ENCODE data around the gene RAD17. TPM values are rescaled to one million over a fixed set of nuclear protein-coding genes. Genes with fewer than 3 reads are reported as not detected.

Gene RAD17
- total and polyA plus RNA-seq, 2 experiments from 2014 or later = 29.0 to 38.8 TPM

DNA sequence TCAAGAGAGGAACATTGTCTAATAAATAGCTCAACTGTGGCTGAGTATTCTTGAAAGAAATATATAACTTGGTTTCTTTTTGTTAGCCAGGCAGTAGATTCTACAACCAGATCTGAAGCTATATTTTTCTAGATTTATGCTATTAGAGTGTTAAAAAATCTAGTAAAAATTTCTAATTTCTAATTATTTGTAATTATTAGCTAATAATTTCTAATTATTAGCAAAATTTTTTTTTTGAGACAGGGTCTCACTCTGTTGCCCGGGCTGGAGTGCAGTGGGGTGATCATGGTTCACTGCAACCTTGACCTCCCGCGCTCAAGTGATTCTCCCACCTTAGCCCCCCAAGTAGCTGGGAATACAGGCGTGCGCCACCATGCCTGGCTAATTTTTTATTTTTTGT lies 2.8 kb downstream of the RAD17 start:
- no peak overlapping the region for H3K4me3 ChIP-seq
- Mint-ChIP-seq H3K36me3 (ENCODE audit: low read depth) (peaks cover 35% of the 10 kb centered on the region), H3K4me3 (no peak overlapping the region), H3K4me1 (peaks cover 6% of the 10 kb centered on the region), H3K27ac (no peak overlapping the region), H3K27me3 (ENCODE audit: insufficient read depth, low read depth, poor library complexity) (peaks cover 10% of the 10 kb centered on the region), H3K9me3 (no peaks in the 10 kb centered on the region)
- H3K4me1 ChIP-seq (ENCODE audit: insufficient read depth) = no peaks in the 10 kb centered on the region
- no peak overlapping the region for H2AFZ ChIP-seq
- H3K36me3 ChIP-seq (ENCODE audit: insufficient read depth) = peaks cover 14% of the 10 kb centered on the region; the same call in 1 of the 2 replicates
- TF ChIP-seq, protein P1, sequence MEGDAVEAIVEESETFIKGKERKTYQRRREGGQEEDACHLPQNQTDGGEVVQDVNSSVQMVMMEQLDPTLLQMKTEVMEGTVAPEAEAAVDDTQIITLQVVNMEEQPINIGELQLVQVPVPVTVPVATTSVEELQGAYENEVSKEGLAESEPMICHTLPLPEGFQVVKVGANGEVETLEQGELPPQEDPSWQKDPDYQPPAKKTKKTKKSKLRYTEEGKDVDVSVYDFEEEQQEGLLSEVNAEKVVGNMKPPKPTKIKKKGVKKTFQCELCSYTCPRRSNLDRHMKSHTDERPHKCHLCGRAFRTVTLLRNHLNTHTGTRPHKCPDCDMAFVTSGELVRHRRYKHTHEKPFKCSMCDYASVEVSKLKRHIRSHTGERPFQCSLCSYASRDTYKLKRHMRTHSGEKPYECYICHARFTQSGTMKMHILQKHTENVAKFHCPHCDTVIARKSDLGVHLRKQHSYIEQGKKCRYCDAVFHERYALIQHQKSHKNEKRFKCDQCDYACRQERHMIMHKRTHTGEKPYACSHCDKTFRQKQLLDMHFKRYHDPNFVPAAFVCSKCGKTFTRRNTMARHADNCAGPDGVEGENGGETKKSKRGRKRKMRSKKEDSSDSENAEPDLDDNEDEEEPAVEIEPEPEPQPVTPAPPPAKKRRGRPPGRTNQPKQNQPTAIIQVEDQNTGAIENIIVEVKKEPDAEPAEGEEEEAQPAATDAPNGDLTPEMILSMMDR (conservative IDR thresholded peaks at IDR 0.05; ENCODE audit: low read depth in 2 of 2) = no peak
- TF ChIP-seq POLR2AphosphoS5 (IDR thresholded peaks at IDR 0.05; ENCODE audit: low read depth) (no peak), JUNB (IDR thresholded peaks at IDR 0.05; ENCODE audit: unreplicated experiment) (no peak), CREB1 (CRISPR knock-in tag; IDR thresholded peaks at IDR 0.05; ENCODE audit: low read depth) (no peak), NANOG (IDR thresholded peaks at IDR 0.05; ENCODE audit: borderline replicate concordance) (no peak), ZNF114 (CRISPR knock-in tag; IDR thresholded peaks at IDR 0.05) (no peak), EZH2phosphoT487 (IDR thresholded peaks at IDR 0.05; ENCODE audit: unreplicated experiment) (no peak), EZH2 (IDR thresholded peaks at IDR 0.05; ENCODE audit: low read depth, unreplicated experiment) (no peak)
- TF ChIP-seq, protein P2, sequence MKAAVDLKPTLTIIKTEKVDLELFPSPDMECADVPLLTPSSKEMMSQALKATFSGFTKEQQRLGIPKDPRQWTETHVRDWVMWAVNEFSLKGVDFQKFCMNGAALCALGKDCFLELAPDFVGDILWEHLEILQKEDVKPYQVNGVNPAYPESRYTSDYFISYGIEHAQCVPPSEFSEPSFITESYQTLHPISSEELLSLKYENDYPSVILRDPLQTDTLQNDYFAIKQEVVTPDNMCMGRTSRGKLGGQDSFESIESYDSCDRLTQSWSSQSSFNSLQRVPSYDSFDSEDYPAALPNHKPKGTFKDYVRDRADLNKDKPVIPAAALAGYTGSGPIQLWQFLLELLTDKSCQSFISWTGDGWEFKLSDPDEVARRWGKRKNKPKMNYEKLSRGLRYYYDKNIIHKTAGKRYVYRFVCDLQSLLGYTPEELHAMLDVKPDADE (IDR thresholded peaks at IDR 0.05) = no peak
- no peaks in the 10 kb centered on the region for H4K20me1 ChIP-seq (replicated peaks; ENCODE audit: insufficient read depth)
- 0 out of 2 replicates have a peak, but pooled peaks cover 9% of the 10 kb centered on the region for H3F3A ChIP-seq (replicated peaks; ENCODE audit: low read depth)
- H3K27ac ChIP-seq (ENCODE audit: low read depth) = no peak overlapping the region
- DNase-seq (ENCODE audit: low spot score) (no peak), ATAC-seq (no peak)
- no peaks in the 10 kb centered on the region for H3K27me3 ChIP-seq (ENCODE audit: insufficient read depth)
- no peak overlapping the region for H3K4me2 ChIP-seq
- H3K9me2 ChIP-seq (ENCODE audit: insufficient read depth) = no peaks in the 10 kb centered on the region
- H3K79me2 ChIP-seq (replicated peaks; ENCODE audit: insufficient read depth) = peaks cover 44% of the 10 kb centered on the region

DNA sequence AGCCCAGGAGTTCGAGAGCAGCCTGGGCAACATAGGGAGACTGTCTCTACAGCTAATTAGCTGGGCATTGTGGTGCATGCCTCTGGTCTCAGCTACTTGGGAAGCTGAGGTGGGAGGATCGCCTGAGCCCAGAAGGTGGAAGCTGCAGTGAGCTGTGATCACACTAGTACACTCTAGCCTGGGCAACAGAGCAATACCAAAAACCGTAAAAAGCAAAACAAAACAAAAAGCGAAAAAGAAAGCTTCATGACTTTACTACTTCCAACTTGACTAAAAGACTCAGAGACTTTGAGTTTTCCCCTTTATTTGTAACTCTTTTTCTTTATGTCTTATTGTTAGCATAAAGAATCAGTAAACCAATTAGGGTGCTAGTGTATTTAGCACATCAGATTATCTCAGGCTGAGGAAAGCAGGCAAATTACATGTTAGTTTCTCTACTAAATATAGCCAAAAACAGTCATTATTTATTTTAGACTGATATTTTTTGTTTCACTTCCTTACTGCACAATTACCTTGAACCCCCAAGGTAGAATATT lies 5.4 kb downstream of the RAD17 start:
- Histone ChIP-seq H3K4me1 (ENCODE audit: insufficient read depth) (no peaks in the 10 kb centered on the region), H3K27me3 (ENCODE audit: insufficient read depth) (no peaks in the 10 kb centered on the region), H4K20me1 (replicated peaks; ENCODE audit: insufficient read depth) (no peaks in the 10 kb centered on the region), H3F3A (replicated peaks; ENCODE audit: low read depth) (0 out of 2 replicates have a peak, but pooled peaks cover 9% of the 10 kb centered on the region), H3K79me2 (replicated peaks; ENCODE audit: insufficient read depth) (peaks cover 27% of the 10 kb centered on the region), H3K9me2 (ENCODE audit: insufficient read depth) (no peaks in the 10 kb centered on the region), H3K4me2 (no peak overlapping the region), H3K27ac (ENCODE audit: low read depth) (no peak overlapping the region), H2AFZ (no peak overlapping the region), H3K4me3 (no peak overlapping the region), H3K36me3 (ENCODE audit: insufficient read depth) (peaks cover 14% of the 10 kb centered on the region; the same call in 1 of the 2 replicates)
- H3K4me3 Mint-ChIP-seq = no peak overlapping the region
- no peaks in the 10 kb centered on the region for H3K9me3 Mint-ChIP-seq
- no peak for DNase-seq (ENCODE audit: low spot score)
- H3K27me3 Mint-ChIP-seq (ENCODE audit: insufficient read depth, low read depth, poor library complexity) = no peaks in the 10 kb centered on the region
- H3K27ac Mint-ChIP-seq = no peak overlapping the region
- peaks cover 26% of the 10 kb centered on the region for H3K36me3 Mint-ChIP-seq (ENCODE audit: low read depth)
- no peak for ATAC-seq
- no peaks in the 10 kb centered on the region; the same call in 1 of the 3 replicates for H3K4me1 Mint-ChIP-seq
- TF ChIP-seq, protein P1 (conservative IDR thresholded peaks at IDR 0.05; ENCODE audit: low read depth in 2 of 2) = no peak
- TF ChIP-seq JUNB (IDR thresholded peaks at IDR 0.05; ENCODE audit: unreplicated experiment) (no peak), POLR2AphosphoS5 (IDR thresholded peaks at IDR 0.05; ENCODE audit: low read depth) (no peak), NANOG (IDR thresholded peaks at IDR 0.05; ENCODE audit: borderline replicate concordance) (no peak), CREB1 (CRISPR knock-in tag; IDR thresholded peaks at IDR 0.05; ENCODE audit: low read depth) (no peak), ZNF114 (CRISPR knock-in tag; IDR thresholded peaks at IDR 0.05) (no peak), ZNF331 (CRISPR knock-in tag; IDR thresholded peaks at IDR 0.05; ENCODE audit: low read depth) (no peak)
- TF ChIP-seq, protein P3, sequence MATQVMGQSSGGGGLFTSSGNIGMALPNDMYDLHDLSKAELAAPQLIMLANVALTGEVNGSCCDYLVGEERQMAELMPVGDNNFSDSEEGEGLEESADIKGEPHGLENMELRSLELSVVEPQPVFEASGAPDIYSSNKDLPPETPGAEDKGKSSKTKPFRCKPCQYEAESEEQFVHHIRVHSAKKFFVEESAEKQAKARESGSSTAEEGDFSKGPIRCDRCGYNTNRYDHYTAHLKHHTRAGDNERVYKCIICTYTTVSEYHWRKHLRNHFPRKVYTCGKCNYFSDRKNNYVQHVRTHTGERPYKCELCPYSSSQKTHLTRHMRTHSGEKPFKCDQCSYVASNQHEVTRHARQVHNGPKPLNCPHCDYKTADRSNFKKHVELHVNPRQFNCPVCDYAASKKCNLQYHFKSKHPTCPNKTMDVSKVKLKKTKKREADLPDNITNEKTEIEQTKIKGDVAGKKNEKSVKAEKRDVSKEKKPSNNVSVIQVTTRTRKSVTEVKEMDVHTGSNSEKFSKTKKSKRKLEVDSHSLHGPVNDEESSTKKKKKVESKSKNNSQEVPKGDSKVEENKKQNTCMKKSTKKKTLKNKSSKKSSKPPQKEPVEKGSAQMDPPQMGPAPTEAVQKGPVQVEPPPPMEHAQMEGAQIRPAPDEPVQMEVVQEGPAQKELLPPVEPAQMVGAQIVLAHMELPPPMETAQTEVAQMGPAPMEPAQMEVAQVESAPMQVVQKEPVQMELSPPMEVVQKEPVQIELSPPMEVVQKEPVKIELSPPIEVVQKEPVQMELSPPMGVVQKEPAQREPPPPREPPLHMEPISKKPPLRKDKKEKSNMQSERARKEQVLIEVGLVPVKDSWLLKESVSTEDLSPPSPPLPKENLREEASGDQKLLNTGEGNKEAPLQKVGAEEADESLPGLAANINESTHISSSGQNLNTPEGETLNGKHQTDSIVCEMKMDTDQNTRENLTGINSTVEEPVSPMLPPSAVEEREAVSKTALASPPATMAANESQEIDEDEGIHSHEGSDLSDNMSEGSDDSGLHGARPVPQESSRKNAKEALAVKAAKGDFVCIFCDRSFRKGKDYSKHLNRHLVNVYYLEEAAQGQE (IDR thresholded peaks at IDR 0.05; ENCODE audit: unreplicated experiment) = no peak
